H1 (cell line): ENCODE data around the gene PTPRG.

Experiments used
- EP300 ChIP-seq, 2 experiments: IDR thresholded peaks; 1 replicate in 1 of 2; 2 replicates in 1 of 2; pipeline ENCODE4 v1.6.1; 2011 to 2012; ENCODE audit warnings: low read depth in 2 of 2, low read length in 2 of 2, mild to moderate bottlenecking in 2 of 2, borderline replicate concordance in 1 of 2, inconsistent platforms in 1 of 2, moderate library complexity in 1 of 2
- EZH2 ChIP-seq: fragments of 200-600 bp; sonication (generic); IDR thresholded peaks from 2 replicates; pipeline ENCODE4 v1.7.1; 2012; ENCODE audit warnings: low read depth, mild to moderate bottlenecking, moderate library complexity, low read length, inconsistent platforms; ENCODE audit not compliant: severe bottlenecking
- GABPA ChIP-seq: IDR thresholded peaks from 2 replicates; pipeline ENCODE4 v1.6.1; 2011; ENCODE audit warnings: mild to moderate bottlenecking, low read length, moderate library complexity, borderline replicate concordance; ENCODE audit not compliant: insufficient read depth
- NRF1 ChIP-seq: IDR thresholded peaks from 2 replicates; pipeline ENCODE4 v1.6.1; 2011; ENCODE audit warnings: mild to moderate bottlenecking, low read depth, low read length, improper control_type of control experiment
- PHF8 ChIP-seq: fragments of 200-600 bp; sonication (generic); conservative IDR thresholded peaks from 2 replicates; pipeline ENCODE4 v1.7.1; 2012; ENCODE audit warnings: low read depth, mild to moderate bottlenecking, inconsistent platforms, low read length, moderate library complexity
- POLR2A ChIP-seq, 2 experiments: IDR thresholded peaks; 1 replicate in 1 of 2; 2 replicates in 1 of 2; pipeline ENCODE4 v1.6.1; 2011; ENCODE audit warnings: low read depth in 2 of 2, low read length in 2 of 2, mild to moderate bottlenecking in 2 of 2; ENCODE audit errors: control extremely low read depth in 1 of 2
- SAP30 ChIP-seq: fragments of 300-600 bp; sonication (generic); IDR thresholded peaks from 2 replicates; pipeline ENCODE4 v1.7.1; 2012; ENCODE audit warnings: low read length, moderate library complexity, mild to moderate bottlenecking, inconsistent platforms; ENCODE audit not compliant: insufficient read depth, insufficient replicate concordance
- SP1 ChIP-seq: IDR thresholded peaks from 2 replicates; pipeline ENCODE4 v1.6.1; 2011; ENCODE audit warnings: low read depth, low read length
- TBP ChIP-seq: IDR thresholded peaks from 2 replicates; pipeline ENCODE4 v1.6.1; 2011; ENCODE audit warnings: low read depth, low read length, improper control_type of control experiment
- YY1 ChIP-seq: IDR thresholded peaks from 2 replicates; pipeline ENCODE4 v1.6.1; 2011; ENCODE audit warnings: low read depth, mild to moderate bottlenecking, low read length
- ZNF274 ChIP-seq: IDR thresholded peaks from 2 replicates; pipeline ENCODE4 v1.7.0; 2012; ENCODE audit warnings: low read length, borderline replicate concordance; ENCODE audit errors: extremely low read depth
- TF ChIP-seq, protein P1 (sequence below), 3 experiments: IDR thresholded peaks; 1 replicate in 2 of 3; 2 replicates in 1 of 3; pipeline versions ENCODE4 v1.5.1 to v1.6.1; 2011; ENCODE audit warnings: low read length in 3 of 3, mild to moderate bottlenecking in 3 of 3, inconsistent platforms in 2 of 3, low read depth in 1 of 3, moderate library complexity in 1 of 3; ENCODE audit not compliant: insufficient read depth in 1 of 3; ENCODE audit errors: control extremely low read depth in 1 of 3
- TF ChIP-seq, protein P2 (sequence below): IDR thresholded peaks from 2 replicates; pipeline ENCODE4 v1.6.1; 2012; ENCODE audit warnings: low read length, inconsistent platforms
- TF ChIP-seq, protein P3 (sequence below): IDR thresholded peaks from 2 replicates; pipeline ENCODE4 v1.6.1; 2011; ENCODE audit warnings: low read length, improper control_type of control experiment

DNA sequence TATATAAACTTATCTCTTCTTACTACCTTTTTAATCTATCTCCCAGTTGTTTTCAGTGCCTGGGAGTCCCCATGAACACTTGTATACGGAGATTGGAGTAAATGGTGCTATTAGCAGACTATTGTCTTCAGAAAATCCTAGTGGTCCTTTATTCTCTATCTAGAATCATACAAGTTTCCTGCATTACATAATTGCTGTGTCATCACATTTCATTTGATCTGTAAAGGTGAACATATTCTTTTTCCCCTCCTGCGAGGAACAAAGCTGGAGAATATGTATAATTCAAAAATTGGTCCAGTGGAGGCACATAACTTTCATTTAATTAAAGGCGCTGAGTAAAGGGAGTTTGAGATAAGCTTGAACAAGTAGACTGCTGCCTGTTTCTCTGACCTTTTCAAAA is 487.2 kb downstream of the PTPRG start:
- no peak for TF ChIP-seq GABPA
- TF ChIP-seq YY1: no peak
- TF ChIP-seq, protein P1, sequence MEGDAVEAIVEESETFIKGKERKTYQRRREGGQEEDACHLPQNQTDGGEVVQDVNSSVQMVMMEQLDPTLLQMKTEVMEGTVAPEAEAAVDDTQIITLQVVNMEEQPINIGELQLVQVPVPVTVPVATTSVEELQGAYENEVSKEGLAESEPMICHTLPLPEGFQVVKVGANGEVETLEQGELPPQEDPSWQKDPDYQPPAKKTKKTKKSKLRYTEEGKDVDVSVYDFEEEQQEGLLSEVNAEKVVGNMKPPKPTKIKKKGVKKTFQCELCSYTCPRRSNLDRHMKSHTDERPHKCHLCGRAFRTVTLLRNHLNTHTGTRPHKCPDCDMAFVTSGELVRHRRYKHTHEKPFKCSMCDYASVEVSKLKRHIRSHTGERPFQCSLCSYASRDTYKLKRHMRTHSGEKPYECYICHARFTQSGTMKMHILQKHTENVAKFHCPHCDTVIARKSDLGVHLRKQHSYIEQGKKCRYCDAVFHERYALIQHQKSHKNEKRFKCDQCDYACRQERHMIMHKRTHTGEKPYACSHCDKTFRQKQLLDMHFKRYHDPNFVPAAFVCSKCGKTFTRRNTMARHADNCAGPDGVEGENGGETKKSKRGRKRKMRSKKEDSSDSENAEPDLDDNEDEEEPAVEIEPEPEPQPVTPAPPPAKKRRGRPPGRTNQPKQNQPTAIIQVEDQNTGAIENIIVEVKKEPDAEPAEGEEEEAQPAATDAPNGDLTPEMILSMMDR (IDR thresholded peaks at IDR 0.05; ENCODE audit: control extremely low read depth in 1 of 3, insufficient read depth in 1 of 3, low read depth in 1 of 3, low read length in 3 of 3): no peak
- TF ChIP-seq EZH2: no peak
- TF ChIP-seq POLR2A (IDR thresholded peaks at IDR 0.05; ENCODE audit: control extremely low read depth in 1 of 2, low read depth in 2 of 2, low read length in 2 of 2): no peak
- no peak for TF ChIP-seq SAP30
- TF ChIP-seq ZNF274: no peak
- TF ChIP-seq NRF1: no peak
- no peak for TF ChIP-seq SP1
- TF ChIP-seq PHF8: no peak
- TF ChIP-seq, protein P2, sequence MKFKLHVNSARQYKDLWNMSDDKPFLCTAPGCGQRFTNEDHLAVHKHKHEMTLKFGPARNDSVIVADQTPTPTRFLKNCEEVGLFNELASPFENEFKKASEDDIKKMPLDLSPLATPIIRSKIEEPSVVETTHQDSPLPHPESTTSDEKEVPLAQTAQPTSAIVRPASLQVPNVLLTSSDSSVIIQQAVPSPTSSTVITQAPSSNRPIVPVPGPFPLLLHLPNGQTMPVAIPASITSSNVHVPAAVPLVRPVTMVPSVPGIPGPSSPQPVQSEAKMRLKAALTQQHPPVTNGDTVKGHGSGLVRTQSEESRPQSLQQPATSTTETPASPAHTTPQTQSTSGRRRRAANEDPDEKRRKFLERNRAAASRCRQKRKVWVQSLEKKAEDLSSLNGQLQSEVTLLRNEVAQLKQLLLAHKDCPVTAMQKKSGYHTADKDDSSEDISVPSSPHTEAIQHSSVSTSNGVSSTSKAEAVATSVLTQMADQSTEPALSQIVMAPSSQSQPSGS: no peak
- TF ChIP-seq, protein P3, sequence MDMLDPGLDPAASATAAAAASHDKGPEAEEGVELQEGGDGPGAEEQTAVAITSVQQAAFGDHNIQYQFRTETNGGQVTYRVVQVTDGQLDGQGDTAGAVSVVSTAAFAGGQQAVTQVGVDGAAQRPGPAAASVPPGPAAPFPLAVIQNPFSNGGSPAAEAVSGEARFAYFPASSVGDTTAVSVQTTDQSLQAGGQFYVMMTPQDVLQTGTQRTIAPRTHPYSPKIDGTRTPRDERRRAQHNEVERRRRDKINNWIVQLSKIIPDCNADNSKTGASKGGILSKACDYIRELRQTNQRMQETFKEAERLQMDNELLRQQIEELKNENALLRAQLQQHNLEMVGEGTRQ: no peak
- TF ChIP-seq EP300 (IDR thresholded peaks at IDR 0.05; ENCODE audit: borderline replicate concordance in 1 of 2, low read depth in 2 of 2, low read length in 2 of 2): no peak
- no peak for TF ChIP-seq TBP
